ENCODE results near the gene PPP1R1A.

Gene PPP1R1A

DNA sequence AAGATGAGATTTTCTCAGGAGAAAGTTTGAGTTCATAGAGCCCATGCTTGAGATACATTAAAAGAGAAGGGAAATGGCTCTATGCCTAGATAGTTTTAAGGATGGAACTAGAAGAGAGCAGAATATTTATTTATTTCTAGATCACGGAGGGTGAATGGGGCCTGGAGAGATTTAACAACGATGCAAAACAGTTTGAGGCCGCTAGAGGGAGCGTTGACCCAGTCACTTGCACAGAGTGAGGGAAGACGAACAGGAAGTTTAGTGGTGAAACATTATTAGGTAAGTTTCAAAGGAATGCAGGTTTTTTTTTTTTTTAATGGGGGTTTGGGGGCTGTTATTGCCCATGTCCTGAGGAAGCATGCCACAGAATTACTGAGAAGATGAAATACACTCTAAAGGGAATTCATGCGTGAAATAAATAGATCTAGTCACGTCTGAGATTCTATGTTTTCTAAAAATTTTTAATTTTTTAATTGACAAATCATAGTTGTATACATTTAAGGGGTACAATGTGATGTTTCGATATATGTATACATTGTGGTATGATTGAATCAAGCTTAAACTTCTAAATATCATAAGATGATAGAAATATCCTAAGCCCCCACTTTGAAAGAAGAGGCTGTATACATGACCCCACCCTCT lies 14.8 kb upstream of the PPP1R1A start:
- DNase-seq = peak; percentile 64 to 67

DNA sequence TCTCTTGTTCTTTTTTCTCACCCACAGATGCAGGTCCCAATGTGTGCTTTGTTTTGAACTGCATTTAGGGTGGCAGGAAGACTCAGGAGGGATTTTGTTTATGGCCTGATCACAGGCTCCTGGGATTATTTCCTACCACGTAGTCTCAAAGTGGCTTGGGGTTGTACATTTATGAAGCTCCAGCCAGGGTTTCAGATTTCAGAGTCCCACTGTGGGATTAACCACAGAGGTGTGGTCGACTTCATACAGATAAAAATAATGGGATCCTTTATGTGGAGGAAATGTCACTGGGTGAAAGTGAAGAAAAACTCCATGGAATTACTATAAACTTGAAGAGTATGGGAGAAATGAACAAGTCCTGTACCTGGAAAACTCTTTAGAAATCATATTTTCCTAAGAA lies 14.2 kb upstream of the PPP1R1A start:
- DNase-seq = no peak

DNA sequence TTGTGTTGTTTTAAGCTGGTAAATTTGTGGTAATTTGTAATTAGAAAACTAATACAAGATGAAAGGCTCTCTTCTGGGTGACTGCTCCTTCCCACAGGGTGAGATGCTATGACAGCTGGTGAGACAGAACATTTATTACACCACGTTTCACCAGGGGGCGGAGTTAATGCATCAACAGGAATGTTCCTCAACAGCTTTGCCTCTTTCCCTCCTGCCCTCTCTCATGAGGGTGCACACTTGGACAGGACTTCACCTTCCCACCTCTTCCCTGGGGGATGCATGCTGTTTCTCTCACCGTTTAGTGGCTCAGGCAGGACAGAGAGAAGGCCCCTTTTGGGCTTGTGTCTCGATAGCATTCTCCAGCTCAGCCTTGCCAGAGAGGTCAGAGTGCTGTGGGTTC lies 13.4 kb upstream of the PPP1R1A start:
- DNase-seq = no peak

DNA sequence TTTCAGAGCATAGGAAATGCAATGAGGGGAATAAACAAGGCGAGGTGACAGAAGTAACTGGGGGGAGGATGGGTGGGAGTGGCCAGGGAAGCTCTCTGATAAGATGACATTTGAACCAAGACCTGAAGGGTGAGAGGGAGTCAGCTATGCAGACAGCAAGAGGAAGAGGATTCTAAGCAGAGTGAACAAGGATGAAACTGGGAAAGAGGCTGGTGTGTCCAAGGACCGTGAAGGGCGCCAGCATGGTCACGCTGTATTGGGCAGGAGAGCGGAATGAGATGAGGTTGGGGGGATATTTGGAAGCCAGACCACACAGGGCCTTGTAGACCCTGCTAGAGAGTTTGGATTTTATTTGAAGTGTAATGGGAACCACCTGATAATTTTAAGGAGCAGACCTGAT lies 10.5 kb upstream of the PPP1R1A start:
- no peak for DNase-seq

DNA sequence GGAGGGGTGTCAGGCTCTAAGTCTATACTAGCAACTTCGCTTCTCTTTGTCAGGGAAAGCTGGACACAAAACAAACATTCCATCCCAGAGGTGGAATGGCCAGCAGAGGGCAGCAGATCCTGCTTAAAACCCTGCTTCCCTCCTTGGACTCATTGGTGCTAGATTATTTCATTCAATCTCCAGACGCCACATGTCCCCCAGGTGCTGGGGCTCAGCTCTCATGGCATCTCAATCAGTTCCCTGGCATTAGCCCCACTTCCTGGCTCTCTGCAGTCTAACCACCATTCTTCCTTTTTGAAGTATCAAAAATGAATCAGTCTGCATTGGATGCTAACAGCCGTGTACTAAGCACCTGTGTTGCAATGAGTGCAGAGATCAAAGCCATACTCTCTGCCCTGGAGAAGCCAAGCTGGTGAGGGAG lies 8.1 kb upstream of the PPP1R1A start:
- peak; percentile 22 to 42 for DNase-seq

DNA sequence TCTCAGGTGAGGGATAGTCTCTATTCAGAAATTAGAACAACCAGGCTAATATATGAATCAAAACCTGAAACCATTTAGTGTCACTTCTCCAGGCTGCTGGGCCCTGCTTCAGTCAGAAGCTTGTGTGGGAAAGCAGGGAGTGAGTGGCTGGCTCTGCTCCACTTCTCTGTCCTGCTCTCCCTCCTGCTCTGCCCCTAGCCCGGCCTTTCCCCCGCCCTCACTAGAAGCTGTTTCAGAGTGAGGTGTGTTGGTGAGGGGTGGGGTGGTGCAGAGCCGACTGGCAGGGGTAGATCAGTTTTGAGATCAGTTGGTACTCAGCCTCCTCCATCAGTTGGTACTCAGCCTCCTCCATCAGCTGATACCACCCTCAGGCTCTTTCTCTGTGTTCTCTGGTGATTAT lies 7.0 kb upstream of the PPP1R1A start:
- no peak for DNase-seq

DNA sequence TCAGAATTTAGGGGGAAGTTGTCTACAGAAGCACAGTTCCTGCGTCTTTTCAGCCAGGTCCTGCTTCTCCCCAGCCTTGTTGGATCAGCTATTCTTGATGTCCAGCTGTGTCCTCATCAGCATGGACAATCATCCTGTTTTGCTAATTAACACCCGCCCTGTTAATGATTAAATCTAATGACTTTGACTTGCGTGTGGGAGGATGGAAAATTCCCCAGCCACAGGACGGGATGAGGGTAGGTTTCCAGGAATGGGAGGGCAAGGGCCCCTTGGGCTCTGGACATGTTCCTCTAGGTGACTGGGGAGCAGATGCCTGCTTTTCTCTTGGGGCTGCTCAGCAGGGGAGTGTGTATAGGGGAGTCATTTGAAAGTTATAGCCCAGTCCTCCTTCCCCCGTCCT lies 5.3 kb upstream of the PPP1R1A start:
- DNase-seq = no peak

DNA sequence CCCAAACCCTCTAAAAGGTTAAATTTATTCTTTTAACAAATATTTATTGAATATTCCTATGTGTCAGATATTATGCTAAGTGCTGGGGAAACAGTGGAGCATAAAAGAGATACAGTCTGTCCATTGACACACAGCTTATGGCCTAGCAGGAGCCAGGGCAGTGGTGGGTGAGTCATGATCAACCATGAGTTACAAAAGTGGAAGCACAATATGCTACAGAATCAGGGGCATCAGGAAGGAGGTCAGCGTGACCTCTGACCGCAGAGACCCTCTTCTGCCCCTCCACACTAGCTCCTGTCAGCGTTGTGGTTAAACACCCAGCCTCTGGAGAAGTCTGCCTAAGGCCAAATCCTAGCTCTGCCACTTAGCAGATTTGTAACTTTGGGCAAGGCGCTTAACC lies 4.7 kb upstream of the PPP1R1A start:
- DNase-seq = no peak

DNA sequence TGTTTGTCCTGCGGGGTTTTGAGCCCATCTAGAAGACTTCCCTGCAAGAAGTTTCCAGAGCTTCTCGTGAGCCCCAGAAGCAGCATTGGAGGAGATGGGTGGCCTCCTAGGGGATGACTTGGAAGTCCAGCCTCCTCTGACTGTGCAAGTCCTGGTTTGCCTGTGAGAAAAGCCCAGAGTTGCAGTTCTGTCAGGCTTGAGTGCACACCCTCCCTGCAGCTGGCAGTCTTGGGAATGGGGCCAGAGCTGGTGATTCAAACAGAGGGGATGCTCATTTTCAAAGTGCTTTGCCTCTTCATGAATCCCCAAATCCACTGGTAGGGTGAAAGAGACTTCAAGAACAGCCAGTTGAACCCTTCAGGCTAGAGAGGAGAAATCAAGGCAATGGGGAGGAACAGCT lies 3.9 kb upstream of the PPP1R1A start:
- no peak for DNase-seq

DNA sequence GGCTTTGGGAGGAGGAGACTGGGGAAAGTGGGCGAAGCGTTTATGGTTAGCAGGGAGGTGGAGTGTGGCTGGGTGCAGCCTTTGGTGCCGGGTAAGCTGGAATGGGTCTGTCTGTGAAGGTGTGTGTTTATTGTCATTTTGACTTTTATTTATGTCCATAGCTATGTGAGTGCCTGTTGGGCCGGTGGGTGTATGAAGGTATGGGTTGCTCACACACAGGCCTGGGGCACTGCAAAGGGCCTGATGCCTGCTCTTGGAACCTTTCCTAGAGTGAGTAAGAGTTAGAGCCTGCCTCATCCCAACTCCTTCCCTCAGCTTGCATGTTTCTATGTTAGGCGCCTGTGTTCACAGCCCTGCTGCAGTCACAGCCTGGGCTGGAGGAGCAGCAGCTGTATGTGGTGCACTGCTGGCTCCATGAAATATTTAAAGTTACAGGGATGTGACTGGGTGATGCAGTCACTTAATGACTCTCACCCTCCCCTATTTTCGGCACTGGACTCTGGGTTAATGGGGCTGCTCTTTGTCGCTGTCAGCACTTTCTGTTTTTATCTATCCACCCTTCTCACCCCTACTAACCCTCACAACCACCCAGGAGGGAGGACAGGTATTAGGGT lies 2.6 kb upstream of the PPP1R1A start:
- DNase-seq = no peak

DNA sequence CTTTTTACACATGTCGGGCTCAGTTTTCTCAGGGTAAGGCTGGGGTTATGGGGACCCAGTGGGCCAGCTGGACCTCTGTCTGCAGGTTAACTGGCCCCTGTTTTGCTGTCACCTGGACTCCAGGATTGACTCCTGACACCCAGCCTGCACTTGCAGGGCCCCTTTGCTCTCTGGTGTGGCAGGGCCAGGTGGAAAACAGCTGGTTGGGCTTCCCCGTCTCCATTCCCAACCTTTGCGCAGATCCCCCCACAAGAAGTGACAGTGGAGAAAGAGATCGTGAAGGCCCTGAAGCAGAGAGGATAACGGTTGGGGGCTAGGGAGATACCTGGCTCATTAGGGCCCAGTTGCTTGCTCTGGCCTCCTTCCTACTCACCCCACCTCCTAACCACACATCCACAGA lies 1.5 kb upstream of the PPP1R1A start:
- no peak for DNase-seq

DNA sequence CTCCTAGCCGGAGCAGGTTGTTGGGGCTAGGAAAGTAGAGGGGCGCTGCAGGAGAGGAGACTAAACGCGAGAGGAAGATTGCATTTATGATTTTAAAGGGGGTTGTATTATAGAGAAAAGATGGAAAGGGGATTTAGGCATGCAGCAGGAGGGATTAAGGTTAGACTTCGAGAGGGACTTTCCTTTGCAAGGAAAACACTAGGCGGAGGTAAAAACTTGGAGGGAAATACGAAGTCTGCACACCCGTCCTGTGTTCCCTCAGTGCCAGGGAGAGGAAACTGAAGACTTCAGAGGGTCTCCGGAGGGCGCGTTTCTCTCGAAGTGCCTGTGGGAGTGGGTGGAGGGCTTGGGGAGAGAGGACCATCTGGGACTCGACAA lies 420 bp upstream of the PPP1R1A start:
- no peak for DNase-seq

DNA sequence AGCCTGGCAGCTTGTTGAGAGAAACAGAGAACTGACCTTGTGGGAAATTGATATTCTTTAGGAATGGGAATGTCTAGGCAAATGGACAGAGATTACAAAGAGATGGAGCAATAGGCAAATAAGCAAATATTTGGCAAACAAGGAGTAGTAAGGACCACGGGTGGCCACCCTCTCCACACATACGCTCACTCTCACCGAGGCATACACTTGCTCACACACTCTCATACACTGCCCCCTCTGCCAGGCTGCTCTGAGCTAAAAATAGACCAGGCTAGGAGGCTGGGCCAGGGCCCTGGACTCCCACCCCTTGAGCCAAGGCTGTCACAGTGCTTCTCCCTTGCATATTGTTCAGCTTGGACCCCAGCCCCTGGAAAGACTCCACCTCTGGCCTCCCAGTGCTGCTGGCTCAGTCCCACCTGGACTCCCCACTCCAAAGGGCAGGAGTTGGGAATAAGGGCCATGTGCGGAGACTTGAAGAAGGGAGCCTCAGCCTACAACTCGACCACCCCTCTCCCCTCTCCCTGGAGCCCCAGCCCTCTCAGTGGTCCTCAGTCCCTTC lies 1.1 kb downstream of the PPP1R1A start:
- no peak for DNase-seq

DNA sequence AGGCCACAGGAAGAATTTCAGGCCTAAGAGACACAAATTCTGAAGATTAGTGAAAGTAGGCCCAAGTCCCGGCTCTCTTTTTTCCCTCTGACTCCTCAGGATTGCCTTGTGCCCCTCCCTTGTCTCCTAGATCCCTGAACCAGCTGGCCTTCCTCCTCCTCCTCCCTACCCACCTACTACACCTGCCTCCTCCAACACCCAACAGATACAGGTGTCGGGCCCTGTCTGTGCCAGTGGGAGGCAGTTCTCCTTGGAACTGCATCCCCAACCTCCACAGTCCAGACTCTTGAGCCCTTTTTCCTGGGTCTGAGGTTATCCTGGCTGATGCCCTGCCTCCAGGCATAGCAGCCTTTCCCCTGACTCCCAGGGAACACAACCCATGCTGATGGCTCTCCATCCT lies 1.8 kb downstream of the PPP1R1A start:
- DNase-seq = no peak

DNA sequence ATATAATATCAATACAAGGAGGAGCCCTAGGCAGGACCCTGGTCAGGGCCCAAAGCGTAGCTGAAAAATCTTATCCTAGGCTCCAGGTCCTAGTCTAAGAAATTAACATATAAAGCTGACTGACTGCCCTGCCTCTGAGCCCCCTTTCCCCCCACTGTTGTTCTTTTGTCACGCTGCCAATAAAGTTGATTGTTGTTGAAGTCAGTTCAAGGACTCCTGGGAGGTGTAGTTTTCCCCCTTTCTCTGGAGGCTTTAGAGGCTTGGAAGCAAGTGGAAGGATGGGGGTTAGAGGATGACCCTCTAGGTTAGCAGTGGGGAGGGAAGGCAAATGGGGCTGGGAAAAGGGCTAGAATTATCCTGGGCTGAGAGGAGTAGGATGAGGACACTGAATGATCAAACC lies 3.2 kb downstream of the PPP1R1A start:
- no peak for DNase-seq

DNA sequence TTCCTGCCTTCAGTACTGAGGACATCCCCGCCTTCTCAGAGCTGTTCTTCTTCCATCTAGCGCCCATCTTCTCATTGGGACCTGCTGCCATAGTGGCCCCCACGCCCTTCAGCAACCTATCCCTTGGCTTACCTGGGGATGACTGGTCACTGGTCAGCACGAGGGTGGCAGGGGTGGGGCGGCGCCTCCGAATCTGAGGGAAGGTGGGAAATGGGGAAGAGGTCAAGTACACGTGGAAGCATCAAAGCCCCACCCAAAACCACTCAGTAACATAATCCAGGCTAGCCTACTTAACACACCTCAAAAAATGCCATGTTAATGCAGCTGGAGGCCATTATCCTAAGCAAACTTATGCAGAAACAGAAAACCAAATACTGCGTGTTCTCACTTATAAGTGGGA lies 4.3 kb downstream of the PPP1R1A start:
- no peak for DNase-seq

DNA sequence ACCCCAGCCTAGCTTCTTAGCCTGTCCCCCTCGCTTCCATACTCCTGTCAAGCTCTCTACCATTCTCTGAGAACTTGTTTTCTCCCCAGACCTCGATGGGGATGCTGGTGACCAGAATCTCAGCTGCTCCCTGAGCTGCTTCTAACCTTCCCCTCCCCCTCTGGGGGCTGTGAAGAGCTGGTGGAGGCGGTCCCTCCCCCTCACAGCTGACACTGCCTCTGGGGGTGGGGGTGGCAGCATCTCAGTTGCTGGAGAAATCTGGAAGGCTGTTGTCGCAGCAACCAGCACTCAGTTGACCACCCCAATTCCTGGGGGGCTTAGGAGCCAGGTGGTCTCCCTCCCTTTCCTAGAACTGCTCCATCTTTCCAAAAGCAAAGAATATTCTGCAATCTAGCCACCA lies 4.7 kb downstream of the PPP1R1A start:
- DNase-seq = no peak

DNA sequence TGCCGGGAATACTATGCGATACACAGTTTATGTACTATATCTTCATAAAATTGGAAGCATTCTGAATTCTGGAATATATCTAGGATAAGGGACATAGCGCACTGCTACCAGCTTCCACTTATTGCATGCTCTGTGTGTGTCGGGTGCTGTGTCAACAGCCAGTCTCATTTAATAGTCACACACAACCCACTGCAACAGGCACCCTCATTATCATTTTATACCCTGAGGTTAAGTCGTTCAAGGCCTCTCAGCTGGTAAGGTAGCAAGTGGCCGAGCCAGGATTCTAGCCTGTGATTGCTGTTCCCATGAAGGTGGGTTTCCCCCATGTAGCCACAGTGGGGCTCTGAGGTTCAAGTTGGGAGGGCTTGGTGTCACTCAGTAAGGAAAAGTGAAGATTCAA lies 7.0 kb downstream of the PPP1R1A start:
- no peak for DNase-seq

DNA sequence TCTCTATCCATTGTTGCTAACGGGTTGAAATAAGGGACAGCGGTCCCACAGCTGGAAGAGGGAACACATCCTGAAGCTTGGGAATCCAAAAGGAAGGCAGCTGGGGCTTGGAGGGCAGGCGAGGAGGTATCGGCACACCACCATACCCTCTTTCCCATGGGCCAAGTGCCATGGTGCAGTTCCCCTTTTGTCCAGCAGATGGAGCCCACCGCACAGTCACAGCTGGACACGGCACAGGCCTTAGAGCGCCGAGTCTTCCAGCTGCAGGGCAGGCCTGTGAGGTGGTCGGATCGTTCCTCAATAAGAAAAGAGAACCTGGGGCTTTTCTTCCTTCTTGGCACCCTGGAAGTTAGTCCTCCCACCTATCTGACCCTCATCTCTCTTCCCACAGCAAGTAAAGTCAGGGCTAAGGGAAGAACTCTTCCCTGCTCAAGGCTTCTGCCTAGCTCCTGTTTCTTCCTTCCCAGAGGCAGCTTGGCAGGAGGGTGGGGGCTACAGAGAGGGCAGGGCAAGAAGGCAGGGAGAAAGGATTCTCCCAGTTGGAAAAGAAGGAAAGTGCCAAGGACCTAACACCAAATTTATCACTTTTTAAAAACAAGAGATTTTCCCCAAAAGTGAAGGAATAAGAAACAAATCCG lies 8.6 kb downstream of the PPP1R1A start:
- DNase-seq = peak; percentile 70 to 80

DNA sequence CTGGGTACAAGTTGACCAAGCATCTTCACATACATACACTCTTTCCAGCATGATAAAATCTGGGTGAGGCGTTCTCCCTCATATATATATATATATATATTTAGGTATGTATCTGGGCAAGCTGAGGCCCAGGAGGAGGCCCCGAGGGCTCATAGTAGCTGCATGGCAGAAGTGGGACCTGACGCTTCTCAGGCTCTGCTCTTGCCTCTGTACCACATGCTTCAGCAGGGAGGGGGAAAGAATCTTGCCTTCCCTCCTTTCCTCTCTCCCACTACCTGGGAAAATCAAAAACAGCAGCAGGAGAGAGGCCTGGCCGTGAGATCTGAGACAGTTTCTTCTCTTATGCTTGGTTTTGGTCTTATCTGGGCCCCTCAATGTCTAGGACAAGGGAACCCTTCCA lies 9.2 kb downstream of the PPP1R1A start:
- no peak for DNase-seq

DNA sequence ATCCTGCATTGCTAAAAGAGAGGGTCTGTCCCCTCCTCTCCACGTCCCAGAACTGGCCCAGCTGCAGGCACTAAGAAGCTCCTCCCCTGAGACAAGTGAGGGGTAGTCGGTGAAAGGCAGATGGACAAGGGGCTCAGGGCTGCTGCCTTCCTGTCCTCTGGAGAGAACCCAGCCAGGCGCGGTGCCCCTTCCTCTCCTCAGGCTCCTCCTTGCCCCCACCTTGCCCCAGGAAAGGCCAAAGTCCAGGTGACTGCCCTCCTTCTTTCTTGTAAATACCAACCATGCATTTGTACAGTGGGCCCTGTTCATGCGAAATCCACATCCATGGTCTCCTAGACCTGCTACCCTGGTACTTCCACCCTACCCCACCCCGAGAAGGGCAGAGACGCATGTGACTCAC lies 9.7 kb downstream of the PPP1R1A start:
- DNase-seq = no peak

DNA sequence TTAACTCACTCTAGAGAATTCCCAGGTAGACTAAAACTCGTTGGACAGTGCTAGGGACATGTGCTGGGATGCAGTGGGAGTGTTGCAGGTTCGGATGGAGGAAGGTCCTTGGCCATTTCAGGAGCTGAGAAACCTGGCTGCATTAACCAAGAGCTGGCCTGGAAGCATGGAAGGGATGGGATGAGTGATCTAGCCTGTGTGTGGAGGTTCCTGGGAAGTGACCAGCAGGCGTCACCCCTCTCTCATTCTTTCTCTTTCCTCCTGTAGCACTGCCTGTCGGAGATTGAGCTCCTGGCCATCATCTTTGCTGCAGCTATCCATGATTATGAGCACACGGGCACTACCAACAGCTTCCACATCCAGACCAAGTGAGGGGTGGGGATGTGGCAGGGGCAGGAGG lies 15.6 kb downstream of the PPP1R1A start:
- no peak for DNase-seq

DNA sequence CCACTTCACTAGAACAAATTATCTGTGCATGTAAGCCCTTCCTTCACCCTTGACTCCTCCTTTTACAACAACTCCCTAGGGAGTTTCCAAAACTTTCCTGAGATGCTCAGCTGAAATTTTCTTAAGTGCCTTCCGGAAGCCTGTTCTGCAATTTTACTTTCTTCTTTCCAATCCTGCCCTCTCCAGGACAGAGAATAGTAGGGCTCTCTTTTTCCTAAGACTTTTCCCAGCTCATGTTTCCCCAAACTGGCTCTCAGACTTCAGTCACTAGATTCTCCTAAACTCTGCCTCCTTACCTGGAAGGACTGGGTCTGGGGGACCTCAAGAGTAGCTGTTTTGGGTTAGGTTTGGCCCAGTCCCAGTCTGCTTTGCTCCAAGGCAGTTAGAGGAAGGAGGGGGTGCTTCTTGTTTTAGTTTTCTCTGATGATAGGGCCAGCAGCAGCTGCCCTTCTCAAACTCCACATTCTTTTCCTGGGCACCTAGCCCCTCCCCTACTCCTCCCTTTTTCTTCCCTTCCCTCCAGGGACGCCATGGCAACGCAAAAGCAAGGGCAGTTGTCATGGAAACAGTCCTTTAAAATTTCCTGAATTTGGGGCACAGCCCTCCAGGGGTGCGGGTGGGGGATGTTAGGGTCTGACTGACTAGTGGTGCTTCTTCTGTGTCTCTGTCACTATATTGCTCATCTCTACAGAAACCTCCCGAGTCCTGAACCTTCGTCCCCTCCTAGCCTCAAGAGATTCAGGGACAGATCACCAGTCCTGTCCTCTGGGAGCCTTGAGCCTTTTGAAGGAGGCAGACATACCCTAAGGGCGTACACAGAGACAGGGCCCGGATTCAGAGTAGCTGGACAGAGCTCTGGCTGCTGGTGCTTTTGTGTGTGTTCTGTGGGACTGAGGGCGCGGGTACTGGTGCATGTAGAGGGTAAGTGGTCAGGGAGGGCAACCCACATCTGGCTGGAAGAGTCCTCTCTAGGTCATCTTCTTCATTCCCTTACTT lies 17.0 kb downstream of the PPP1R1A start:
- no peak for DNase-seq

All from CD4-positive, alpha-beta T cell treated with Interferon alpha-2 for 1 hour (primary cell).